HL-60 (cell line): Measurements from ENCODE around the gene EPN3.

ENCODE experiments used
- GABPA ChIP-seq: IDR thresholded peaks from 2 replicates; pipeline ENCODE4 v1.6.1; 2012; ENCODE audit warnings: low read depth
- TF ChIP-seq, protein P1 (sequence below): IDR thresholded peaks from one replicate; pipeline ENCODE4 v1.5.1; 2011; ENCODE audit warnings: low read length, control low read depth, inconsistent platforms; ENCODE audit not compliant: insufficient read depth
- TF ChIP-seq, protein P2 (sequence below): IDR thresholded peaks from 2 replicates; pipeline ENCODE4 v1.6.1; 2012; ENCODE audit warnings: low read depth; ENCODE audit not compliant: insufficient replicate concordance

DNA sequence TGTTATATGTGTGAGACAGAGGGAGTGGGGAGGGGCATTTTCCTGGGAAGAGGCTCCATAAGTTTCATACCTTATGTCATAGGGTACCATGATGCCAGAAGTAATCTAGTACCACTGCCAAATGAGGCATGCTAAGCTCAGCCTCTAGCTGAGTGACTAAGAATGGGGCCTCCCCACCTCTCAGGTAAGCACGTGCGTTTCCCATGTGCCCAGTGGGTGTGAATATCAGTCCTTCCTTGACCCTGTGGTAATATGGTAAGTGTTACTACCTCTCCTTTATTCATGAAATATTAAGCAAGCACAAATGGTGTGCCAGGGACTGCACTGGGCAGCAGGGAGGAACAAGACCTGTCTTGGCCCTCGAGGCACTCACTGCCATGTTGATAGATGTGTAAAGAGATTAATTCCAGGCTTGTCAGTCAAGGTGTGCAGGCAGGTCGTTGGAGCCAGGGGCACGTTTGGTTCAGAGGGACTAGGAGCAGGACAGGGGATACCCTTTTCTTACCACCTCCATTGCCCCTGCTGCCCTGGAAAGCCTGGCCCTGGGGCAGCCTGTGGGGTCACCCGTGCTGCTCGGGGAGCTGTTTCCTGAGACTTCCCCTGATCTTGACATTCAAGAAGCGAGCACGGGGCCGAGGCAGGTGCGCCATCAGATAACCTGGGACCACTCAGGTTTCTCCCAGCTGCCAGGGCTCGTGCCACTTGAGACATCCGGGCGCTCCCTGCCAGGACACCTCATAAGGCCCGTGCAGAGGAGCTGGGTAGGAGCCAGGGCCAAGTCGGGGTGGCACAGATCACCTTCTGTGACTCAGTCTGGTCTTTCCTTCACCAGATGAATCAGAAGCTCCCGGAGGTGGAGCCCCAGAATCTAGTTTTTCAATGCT lies 45.1 kb upstream of the EPN3 start:
- TF ChIP-seq, protein P1, sequence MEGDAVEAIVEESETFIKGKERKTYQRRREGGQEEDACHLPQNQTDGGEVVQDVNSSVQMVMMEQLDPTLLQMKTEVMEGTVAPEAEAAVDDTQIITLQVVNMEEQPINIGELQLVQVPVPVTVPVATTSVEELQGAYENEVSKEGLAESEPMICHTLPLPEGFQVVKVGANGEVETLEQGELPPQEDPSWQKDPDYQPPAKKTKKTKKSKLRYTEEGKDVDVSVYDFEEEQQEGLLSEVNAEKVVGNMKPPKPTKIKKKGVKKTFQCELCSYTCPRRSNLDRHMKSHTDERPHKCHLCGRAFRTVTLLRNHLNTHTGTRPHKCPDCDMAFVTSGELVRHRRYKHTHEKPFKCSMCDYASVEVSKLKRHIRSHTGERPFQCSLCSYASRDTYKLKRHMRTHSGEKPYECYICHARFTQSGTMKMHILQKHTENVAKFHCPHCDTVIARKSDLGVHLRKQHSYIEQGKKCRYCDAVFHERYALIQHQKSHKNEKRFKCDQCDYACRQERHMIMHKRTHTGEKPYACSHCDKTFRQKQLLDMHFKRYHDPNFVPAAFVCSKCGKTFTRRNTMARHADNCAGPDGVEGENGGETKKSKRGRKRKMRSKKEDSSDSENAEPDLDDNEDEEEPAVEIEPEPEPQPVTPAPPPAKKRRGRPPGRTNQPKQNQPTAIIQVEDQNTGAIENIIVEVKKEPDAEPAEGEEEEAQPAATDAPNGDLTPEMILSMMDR = no peak
- TF ChIP-seq, protein P2, sequence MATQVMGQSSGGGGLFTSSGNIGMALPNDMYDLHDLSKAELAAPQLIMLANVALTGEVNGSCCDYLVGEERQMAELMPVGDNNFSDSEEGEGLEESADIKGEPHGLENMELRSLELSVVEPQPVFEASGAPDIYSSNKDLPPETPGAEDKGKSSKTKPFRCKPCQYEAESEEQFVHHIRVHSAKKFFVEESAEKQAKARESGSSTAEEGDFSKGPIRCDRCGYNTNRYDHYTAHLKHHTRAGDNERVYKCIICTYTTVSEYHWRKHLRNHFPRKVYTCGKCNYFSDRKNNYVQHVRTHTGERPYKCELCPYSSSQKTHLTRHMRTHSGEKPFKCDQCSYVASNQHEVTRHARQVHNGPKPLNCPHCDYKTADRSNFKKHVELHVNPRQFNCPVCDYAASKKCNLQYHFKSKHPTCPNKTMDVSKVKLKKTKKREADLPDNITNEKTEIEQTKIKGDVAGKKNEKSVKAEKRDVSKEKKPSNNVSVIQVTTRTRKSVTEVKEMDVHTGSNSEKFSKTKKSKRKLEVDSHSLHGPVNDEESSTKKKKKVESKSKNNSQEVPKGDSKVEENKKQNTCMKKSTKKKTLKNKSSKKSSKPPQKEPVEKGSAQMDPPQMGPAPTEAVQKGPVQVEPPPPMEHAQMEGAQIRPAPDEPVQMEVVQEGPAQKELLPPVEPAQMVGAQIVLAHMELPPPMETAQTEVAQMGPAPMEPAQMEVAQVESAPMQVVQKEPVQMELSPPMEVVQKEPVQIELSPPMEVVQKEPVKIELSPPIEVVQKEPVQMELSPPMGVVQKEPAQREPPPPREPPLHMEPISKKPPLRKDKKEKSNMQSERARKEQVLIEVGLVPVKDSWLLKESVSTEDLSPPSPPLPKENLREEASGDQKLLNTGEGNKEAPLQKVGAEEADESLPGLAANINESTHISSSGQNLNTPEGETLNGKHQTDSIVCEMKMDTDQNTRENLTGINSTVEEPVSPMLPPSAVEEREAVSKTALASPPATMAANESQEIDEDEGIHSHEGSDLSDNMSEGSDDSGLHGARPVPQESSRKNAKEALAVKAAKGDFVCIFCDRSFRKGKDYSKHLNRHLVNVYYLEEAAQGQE = no peak
- no peak for TF ChIP-seq GABPA
